ENCODE measurements around the gene CHRNA4. TPM values are rescaled to one million over a fixed set of nuclear protein-coding genes. Genes with fewer than 3 reads are reported as not detected.

The CHRNA4 gene
- total and polyA plus RNA-seq, 2 of the 13 experiments (the other 11 are each of a cell fraction or from before 2014, with no cell fraction given) = not detected

GRCh38 chr20:63377256-63377941 is 16.2 kb upstream of the CHRNA4 start (continued):
- TF ChIP-seq IRF2 (CRISPR knock-in tag; IDR thresholded peaks at IDR 0.05) (no peak), LBX2 (CRISPR knock-in tag; IDR thresholded peaks at IDR 0.05; ENCODE audit: borderline replicate concordance) (no peak), ZNF709 (CRISPR knock-in tag; IDR thresholded peaks at IDR 0.05) (no peak), PRMT3 (CRISPR knock-in tag; IDR thresholded peaks at IDR 0.05; ENCODE audit: borderline replicate concordance, low read depth) (no peak), ZNF790 (CRISPR knock-in tag; IDR thresholded peaks at IDR 0.05; ENCODE audit: borderline replicate concordance) (no peak), ZNF660 (CRISPR knock-in tag; IDR thresholded peaks at IDR 0.05; ENCODE audit: borderline replicate concordance, low read depth) (no peak), PCBP2 (optimal IDR thresholded peaks at IDR 0.05; ENCODE audit: low read depth, low read length, poor library complexity, severe bottlenecking) (no peak), TFDP2 (CRISPR knock-in tag; IDR thresholded peaks at IDR 0.05) (no peak; the same call in 1 of the 2 replicates), ZHX1 (CRISPR knock-in tag; IDR thresholded peaks at IDR 0.05; ENCODE audit: low read depth) (no peak; the same call in 1 of the 2 replicates), ZSCAN20 (CRISPR knock-in tag; IDR thresholded peaks at IDR 0.05; ENCODE audit: borderline replicate concordance) (no peak), SMC3 (IDR thresholded peaks at IDR 0.05; ENCODE audit: low read length) (no peak), KDM4B (CRISPR knock-in tag; IDR thresholded peaks at IDR 0.05) (no peak), ZBTB1 (CRISPR knock-in tag; IDR thresholded peaks at IDR 0.05; ENCODE audit: borderline replicate concordance) (no peak), ZNF180 (CRISPR knock-in tag; IDR thresholded peaks at IDR 0.05; ENCODE audit: borderline replicate concordance, low read depth) (no peak), ZNF816 (CRISPR knock-in tag; IDR thresholded peaks at IDR 0.05; ENCODE audit: borderline replicate concordance) (no peak), ZFP90 (CRISPR knock-in tag; IDR thresholded peaks at IDR 0.05; ENCODE audit: borderline replicate concordance) (no peak), FOXK1 (CRISPR knock-in tag; IDR thresholded peaks at IDR 0.05; ENCODE audit: borderline replicate concordance, low read depth) (no peak), ZBTB21 (CRISPR knock-in tag; IDR thresholded peaks at IDR 0.05) (no peak), ZNF780A (CRISPR knock-in tag; IDR thresholded peaks at IDR 0.05) (no peak), ZMYM3 (CRISPR knock-in tag; IDR thresholded peaks at IDR 0.05) (0 out of 2 replicates have a peak, but pooled peaks have one; percentile 18)
- TF ChIP-seq, protein P1, sequence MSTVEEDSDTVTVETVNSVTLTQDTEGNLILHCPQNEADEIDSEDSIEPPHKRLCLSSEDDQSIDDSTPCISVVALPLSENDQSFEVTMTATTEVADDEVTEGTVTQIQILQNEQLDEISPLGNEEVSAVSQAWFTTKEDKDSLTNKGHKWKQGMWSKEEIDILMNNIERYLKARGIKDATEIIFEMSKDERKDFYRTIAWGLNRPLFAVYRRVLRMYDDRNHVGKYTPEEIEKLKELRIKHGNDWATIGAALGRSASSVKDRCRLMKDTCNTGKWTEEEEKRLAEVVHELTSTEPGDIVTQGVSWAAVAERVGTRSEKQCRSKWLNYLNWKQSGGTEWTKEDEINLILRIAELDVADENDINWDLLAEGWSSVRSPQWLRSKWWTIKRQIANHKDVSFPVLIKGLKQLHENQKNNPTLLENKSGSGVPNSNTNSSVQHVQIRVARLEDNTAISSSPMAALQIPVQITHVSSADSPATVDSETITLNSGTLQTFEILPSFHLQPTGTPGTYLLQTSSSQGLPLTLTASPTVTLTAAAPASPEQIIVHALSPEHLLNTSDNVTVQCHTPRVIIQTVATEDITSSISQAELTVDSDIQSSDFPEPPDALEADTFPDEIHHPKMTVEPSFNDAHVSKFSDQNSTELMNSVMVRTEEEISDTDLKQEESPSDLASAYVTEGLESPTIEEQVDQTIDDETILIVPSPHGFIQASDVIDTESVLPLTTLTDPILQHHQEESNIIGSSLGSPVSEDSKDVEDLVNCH (CRISPR knock-in tag; IDR thresholded peaks at IDR 0.05) = no peak
- TF ChIP-seq, protein P2, sequence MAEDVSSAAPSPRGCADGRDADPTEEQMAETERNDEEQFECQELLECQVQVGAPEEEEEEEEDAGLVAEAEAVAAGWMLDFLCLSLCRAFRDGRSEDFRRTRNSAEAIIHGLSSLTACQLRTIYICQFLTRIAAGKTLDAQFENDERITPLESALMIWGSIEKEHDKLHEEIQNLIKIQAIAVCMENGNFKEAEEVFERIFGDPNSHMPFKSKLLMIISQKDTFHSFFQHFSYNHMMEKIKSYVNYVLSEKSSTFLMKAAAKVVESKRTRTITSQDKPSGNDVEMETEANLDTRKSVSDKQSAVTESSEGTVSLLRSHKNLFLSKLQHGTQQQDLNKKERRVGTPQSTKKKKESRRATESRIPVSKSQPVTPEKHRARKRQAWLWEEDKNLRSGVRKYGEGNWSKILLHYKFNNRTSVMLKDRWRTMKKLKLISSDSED (CRISPR knock-in tag; IDR thresholded peaks at IDR 0.05) = no peak
